Ovary (tissue), 9 donors: ENCODE results near the gene PGD. TPM values are rescaled to one million over a fixed set of nuclear protein-coding genes. Genes with fewer than 3 reads are reported as not detected.

ENCODE experiments used
- DNase-seq, 5 donors: peaks; one replicate each; pipeline ENCODE4 v3.0.0-alpha.2; 2019 to 2020
- H3K27ac ChIP-seq, 2 donors: fragments of 200-600 bp; one replicate each; pipeline versions ENCODE4 v1.5.1 to v1.8.0; 2019 to 2022
- H3K27me3 ChIP-seq: fragments of 200-600 bp; one replicate; pipeline ENCODE4 v1.8.0; 2022
- H3K36me3 ChIP-seq: fragments of 200-600 bp; sonication (generic); one replicate; pipeline ENCODE4 v1.5.1; 2019
- H3K4me1 ChIP-seq: one replicate; pipeline ENCODE4 v1.8.1; 2013; ENCODE audit warnings: mild to moderate bottlenecking, moderate library complexity; ENCODE audit not compliant: insufficient read depth
- H3K4me3 ChIP-seq: fragments of 200-600 bp; sonication (generic); one replicate; pipeline ENCODE4 v1.5.1; 2017
- H3K9me3 ChIP-seq, 2 donors: fragments of 200-600 bp in 1 of 2; sonication (generic) in 1 of 2; one replicate each; pipeline versions ENCODE4 v1.5.1 to v1.8.1; 2013 to 2019; ENCODE audit warnings: mild to moderate bottlenecking in 1 of 2, moderate library complexity in 1 of 2
- CTCF ChIP-seq, 3 donors: fragments of 450-650 bp in 2 of 3; fragments of 200-600 bp in 1 of 3; IDR thresholded peaks; one replicate each; pipeline versions ENCODE4 v1.5.1 to v1.8.0; 2016 to 2022; ENCODE audit warnings: antibody characterized with exemption in 3 of 3, mild to moderate bottlenecking in 1 of 3
- EP300 ChIP-seq: sonication (generic); formaldehyde crosslinking; IDR thresholded peaks from one replicate; pipeline ENCODE4 v1.6.1; 2017; ENCODE audit warnings: antibody characterized with exemption
- POLR2A ChIP-seq: fragments of 450-650 bp; IDR thresholded peaks from one replicate; pipeline ENCODE4 v1.6.1; 2017; ENCODE audit warnings: antibody characterized with exemption, mild to moderate bottlenecking, moderate library complexity
- WGBS, 3 donors: extraction: QIAGEN DNeasy Blood & Tissue Kit in 1 of 3; methylation state at CpG; one replicate each; pipeline versions ENCODE4 v1.1.5 to v1.1.7; 2013 to 2017; 5-methylcytosine and 5-hydroxymethylcytosine counted together
- intact Hi-C, 4 donors: fragments of 100-400 bp; cut with DNase I; formaldehyde crosslinking; loops; one replicate each; pipeline versions ENCODE4 v1.11.0 to v1.15.1; 2022 to 2023
- polyA plus RNA-seq, 2 donors: library from polyadenylated mRNA; stranded (reverse); fragments of 200-250 nt in 1 of 2; fragments of 350-450 nt in 1 of 2; fragmentation: Illumina TruSeq in 1 of 2; extraction: RNeasy Lipid Tissue Mini Kit (QIAGEN cat#74804) in 1 of 2; gene quantifications; one replicate each; pipeline ENCODE4 v1.2.3, GENCODE V29; 2013 to 2014
- total RNA-seq, 7 donors: library from RNA; depleted of rRNA in 2 of 7; stranded (reverse); fragments of >200 nt in 2 of 7; fragmentation: NEBNext Ultra II Directional in 3 of 7; extraction: Animal tissue kit (Norgen Biotek cat#: 25700) in 3 of 7; gene quantifications; one replicate each; pipeline versions ENCODE4 v1.1.0 to v1.2.4, GENCODE V29; 2016 to 2023
- donor health status: DM: no; HTN: no; CAD: no; lungs with moderate emphysema.
- donor health status: DM: no; HTN: no; CAD: no.
- donor health status: Bipolar disorder and iron deficiency.
- donor health status: DM: yes; HTN: yes; CAD: no.
- donor health status: DM: no; HTN: no; CAD: no.
- donor health status: DM: yes; HTN: yes; CAD: no.

The PGD gene
- total and polyA plus RNA-seq, 9 donors, result 32.0 to 149 (median 52.8) TPM

- TF ChIP-seq POLR2A (no peak), CTCF (IDR thresholded peaks at IDR 0.05) (no peak), EP300 (no peak)
- Histone ChIP-seq H3K27ac (no peak overlapping the region), H3K4me3 (peak overlapping the region; percentile 62), H3K9me3 (no peaks in the 10 kb centered on the region), H3K27me3 (no peaks in the 10 kb centered on the region), H3K4me1 (peaks cover 9% of the 10 kb centered on the region), H3K36me3 (no peaks in the 10 kb centered on the region)
- intact Hi-C loops, result no loop called here
- WGBS, 3 donors, result 34 to 39% (median 35%) methylated on average over 8 of the region's 8 CpGs
- DNase-seq, result no peak
Observed at GRCh38 chr1:10400013-10400412, 1.1 kb downstream of the PGD start.

GRCh38 chr1:10401281-10401680 is 2.4 kb downstream of the PGD start:
- Histone ChIP-seq H3K27me3 (no peaks in the 10 kb centered on the region), H3K27ac (no peak overlapping the region), H3K9me3 (no peaks in the 10 kb centered on the region), H3K4me1 (peaks cover 9% of the 10 kb centered on the region), H3K4me3 (no peak overlapping the region), H3K36me3 (no peaks in the 10 kb centered on the region)
- intact Hi-C loops, result no loop called here
- no peak for DNase-seq
- WGBS, 3 donors, result 13 to 19% (median 16%) methylated on average over 1 of the region's 1 CpG
- TF ChIP-seq EP300, result no peak
- TF ChIP-seq POLR2A, result no peak
- TF ChIP-seq CTCF (IDR thresholded peaks at IDR 0.05), result no peak

- Histone ChIP-seq H3K4me3 (no peak overlapping the region), H3K27me3 (no peaks in the 10 kb centered on the region), H3K36me3 (no peaks in the 10 kb centered on the region), H3K27ac (no peak overlapping the region), H3K9me3 (no peaks in the 10 kb centered on the region), H3K4me1 (peaks cover 7% of the 10 kb centered on the region)
- intact Hi-C loops, result no loop called here
- TF ChIP-seq EP300 (no peak), CTCF (IDR thresholded peaks at IDR 0.05) (no peak), POLR2A (no peak)
- no peak for DNase-seq
- WGBS, 3 donors, result 91 to 95% (median 94%) methylated on average over 9 of the region's 9 CpGs
Observed at GRCh38 chr1:10402729-10403274, 3.9 kb downstream of the PGD start.

- Histone ChIP-seq H3K4me3 (no peak overlapping the region), H3K4me1 (no peaks in the 10 kb centered on the region), H3K27me3 (no peaks in the 10 kb centered on the region), H3K9me3 (no peaks in the 10 kb centered on the region), H3K36me3 (no peaks in the 10 kb centered on the region), H3K27ac (no peak overlapping the region)
- WGBS, 3 donors, result 82 to 89% (median 89%) methylated on average over 2 of the region's 2 CpGs
- intact Hi-C loops, result no loop called here
- DNase-seq, result no peak
- TF ChIP-seq POLR2A (no peak), CTCF (IDR thresholded peaks at IDR 0.05) (no peak), EP300 (no peak)
Observed at GRCh38 chr1:10407201-10407600, 8.3 kb downstream of the PGD start.
